ENCODE results near the gene RXFP4. TPM values are rescaled to one million over a fixed set of nuclear protein-coding genes. Genes with fewer than 3 reads are reported as not detected.

RXFP4 gene
- polyA plus RNA-seq, 3 donors, result 0.08 TPM; not detected in 2

- no peak overlapping the region for H2AFZ ChIP-seq (ENCODE audit: insufficient read depth, low read depth, low read length, poor library complexity, severe bottlenecking)
- DNase-seq, result peak in 2 of 3 donors; percentile 48 to 57
- H3K9ac ChIP-seq (ENCODE audit: insufficient read depth, low read length, poor library complexity, severe bottlenecking), result peak overlapping the region; percentile 99
- H3K27ac Mint-ChIP-seq, result peak overlapping the region; percentile 91 to 99 (median 96)
- peaks cover 0 to 2% (median 0%) of the 10 kb centered on the region in 7 donors for H3K9me3 Mint-ChIP-seq
- peak overlapping the region; percentile 81 to 97 for H3K27ac ChIP-seq (ENCODE audit: low read depth in 1 of 2, low read length in 2 of 2)
- H3K36me3 ChIP-seq (replicated peaks in 1 of 2; ENCODE audit: control insufficient read depth in 1 of 2, insufficient read depth in 2 of 2, low read length in 2 of 2), result peaks cover 0 to under 1% of the 10 kb centered on the region in 2 donors
- intact Hi-C loops (cut with micrococcal nuclease), result loop anchor here in 1 of 2 donors (1.0 kb wide), 1 partner anchor 10 kb away; no protein-coding TSS in a partner anchor
- H3K27me3 Mint-ChIP-seq (ENCODE audit: low read depth in 3 of 3), result peaks cover 0 to 4% (median 3%) of the 10 kb centered on the region in 3 donors
- 0% methylated on average over 3 of the region's 4 CpGs for WGBS (ENCODE audit: insufficient coverage)
- peak overlapping the region; percentile 93 to 96 (median 94) for H3K4me3 ChIP-seq (replicated peaks in 1 of 3; ENCODE audit: low read depth in 2 of 3, low read length in 3 of 3)
- no peaks in the 10 kb centered on the region for H3K27me3 ChIP-seq (ENCODE audit: control insufficient read depth in 2 of 2, insufficient read depth in 2 of 2, low read length in 2 of 2)
- H4K20me1 ChIP-seq (ENCODE audit: insufficient read depth, low read length), result peaks cover 43% of the 10 kb centered on the region
- peaks cover 64% of the 10 kb centered on the region for H3K4me1 Mint-ChIP-seq
- peak overlapping the region; percentile 96 to 98 for H3K4me3 Mint-ChIP-seq
- no peaks in the 10 kb centered on the region for H3K9me3 ChIP-seq (replicated peaks in 1 of 2; ENCODE audit: control insufficient read depth in 1 of 2, insufficient read depth in 1 of 2, low read length in 2 of 2)
- peaks cover 88% of the 10 kb centered on the region for H3K79me2 ChIP-seq (ENCODE audit: insufficient read depth, low read length)
- peaks cover 17 to 39% of the 10 kb centered on the region in 2 donors for H3K36me3 Mint-ChIP-seq
- H3K4me1 ChIP-seq (ENCODE audit: control insufficient read depth in 1 of 2, insufficient read depth in 2 of 2, low read length in 2 of 2), result peaks cover 64 to 81% of the 10 kb centered on the region in 2 donors
- TF ChIP-seq CTCF (IDR thresholded peaks at IDR 0.05), result no peak
- H3K4me2 ChIP-seq (replicated peaks; ENCODE audit: extremely low read depth, low read length, poor library complexity, severe bottlenecking), result peak overlapping the region; percentile 96
Observed at GRCh38 chr1:155979597-155980343, 38.3 kb downstream of the RXFP4 start.

DNA sequence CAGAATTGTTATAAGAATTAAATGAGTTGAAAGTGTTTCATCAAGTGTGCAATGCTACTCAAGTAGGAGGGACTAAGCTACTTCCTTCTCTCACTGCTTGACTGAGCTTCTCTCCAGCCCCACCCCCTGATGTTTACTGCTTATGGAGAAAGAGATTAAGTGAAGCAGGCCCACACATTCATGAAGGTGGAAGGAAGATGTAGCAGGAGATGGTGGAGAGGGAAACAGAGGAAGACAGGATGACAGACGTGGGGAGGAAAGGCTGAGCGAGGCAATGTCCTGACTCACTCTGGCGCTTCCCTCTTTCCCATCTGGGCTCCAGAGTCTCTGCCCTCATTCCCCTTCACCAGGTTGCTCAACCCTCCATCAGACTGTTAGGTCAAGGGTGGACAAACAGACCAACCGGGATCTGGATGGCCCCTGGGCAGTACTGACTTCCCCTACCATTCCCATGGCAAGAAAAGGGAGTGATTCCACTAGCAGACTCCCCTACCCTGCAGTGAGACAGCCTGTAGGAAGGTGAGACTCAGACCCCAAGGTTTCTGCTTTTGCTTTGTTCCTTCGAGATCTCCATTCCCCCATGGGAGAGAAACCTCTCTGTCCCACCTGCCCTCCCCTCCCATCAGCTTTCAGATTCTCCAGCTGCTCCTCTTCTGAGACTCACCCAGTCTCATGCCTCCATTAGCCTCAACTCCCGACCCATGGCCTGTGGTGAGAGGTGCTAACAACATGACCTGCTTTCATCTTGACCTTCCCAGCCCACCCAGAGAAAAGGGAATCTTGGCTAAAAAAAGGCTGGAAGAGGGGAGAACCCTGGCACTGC, 40.0 kb downstream of the RXFP4 start:
- Mint-ChIP-seq H3K4me1 (peaks cover 51% of the 10 kb centered on the region), H3K9me3 (peaks cover 0 to 2% (median 0%) of the 10 kb centered on the region in 7 donors), H3K36me3 (peaks cover 13 to 30% of the 10 kb centered on the region in 2 donors), H3K27ac (peak overlapping the region; percentile 79 to 99 (median 95)), H3K27me3 (ENCODE audit: low read depth in 3 of 3) (peaks cover 0 to 3% (median 2%) of the 10 kb centered on the region in 3 donors), H3K4me3 (peak overlapping the region; percentile 62 to 67)
- no peak for TF ChIP-seq CTCF (IDR thresholded peaks at IDR 0.05)
- peaks cover 26% of the 10 kb centered on the region for H4K20me1 ChIP-seq (ENCODE audit: insufficient read depth, low read length)
- peak; percentile 56 to 74 (median 68) for DNase-seq
- peaks cover 52 to 64% of the 10 kb centered on the region in 2 donors for H3K4me1 ChIP-seq (ENCODE audit: control insufficient read depth in 1 of 2, insufficient read depth in 2 of 2, low read length in 2 of 2)
- H3K27ac ChIP-seq (ENCODE audit: low read depth in 1 of 2, low read length in 2 of 2), result peak overlapping the region; percentile 55 to 97
- H3K79me2 ChIP-seq (ENCODE audit: insufficient read depth, low read length), result peaks cover 70% of the 10 kb centered on the region
- H3K9me3 ChIP-seq (replicated peaks in 1 of 2; ENCODE audit: control insufficient read depth in 1 of 2, insufficient read depth in 1 of 2, low read length in 2 of 2), result no peaks in the 10 kb centered on the region
- H3K4me2 ChIP-seq (replicated peaks; ENCODE audit: extremely low read depth, low read length, poor library complexity, severe bottlenecking), result peak overlapping the region; percentile 96
- intact Hi-C loops (cut with micrococcal nuclease), result no loop called here
- peak overlapping the region in 1 of 3 experiments; percentile 94 for H3K4me3 ChIP-seq (replicated peaks in 1 of 3; ENCODE audit: low read depth in 2 of 3, low read length in 3 of 3)
- H3K9ac ChIP-seq (ENCODE audit: insufficient read depth, low read length, poor library complexity, severe bottlenecking), result no peak overlapping the region
- no peak overlapping the region for H2AFZ ChIP-seq (ENCODE audit: insufficient read depth, low read depth, low read length, poor library complexity, severe bottlenecking)
- no peaks in the 10 kb centered on the region for H3K36me3 ChIP-seq (replicated peaks in 1 of 2; ENCODE audit: control insufficient read depth in 1 of 2, insufficient read depth in 2 of 2, low read length in 2 of 2)
- H3K27me3 ChIP-seq (ENCODE audit: control insufficient read depth in 2 of 2, insufficient read depth in 2 of 2, low read length in 2 of 2), result no peaks in the 10 kb centered on the region
- WGBS (ENCODE audit: insufficient coverage), result 25% methylated on average over 3 of the region's 6 CpGs

All from CD14-positive monocyte (primary cell).